Calu3 (cell line): ENCODE data around the gene PGR. TPM values are rescaled to one million over a fixed set of nuclear protein-coding genes. Genes with fewer than 3 reads are reported as not detected.

Experiments
- BruUV-seq: library from RNA; stranded (reverse); fragments of 400-500 nt; replicated peaks from 2 replicates; lab custom pipeline; 2021; lab: Mats Ljungman, UMichigan
- CTCF ChIA-PET: fragments of 300-600 bp; sonication (Branson Sonifier 250); formaldehyde crosslinking; loops from one replicate; lab custom pipeline; 2022; ENCODE audit warnings: antibody characterized with exemption; lab: Charles Lee
- DNase-seq: peaks from one replicate; pipeline ENCODE4 v3.0.0; 2022
- H3K27ac Mint-ChIP-seq: one replicate; pipeline ENCODE4 v1.8.0; 2022; ENCODE audit warnings: mixed read lengths; ENCODE audit not compliant: unreplicated experiment
- H3K27me3 Mint-ChIP-seq: one replicate; pipeline ENCODE4 v1.8.0; 2022; ENCODE audit warnings: mixed read lengths; ENCODE audit not compliant: unreplicated experiment
- H3K36me3 Mint-ChIP-seq: one replicate; pipeline ENCODE4 v1.8.0; 2022; ENCODE audit warnings: mild to moderate bottlenecking, moderate library complexity, mixed read lengths; ENCODE audit not compliant: insufficient read depth, unreplicated experiment
- H3K4me1 Mint-ChIP-seq: one replicate; pipeline ENCODE4 v1.8.0; 2022; ENCODE audit warnings: mild to moderate bottlenecking, low read depth, mixed read lengths; ENCODE audit not compliant: unreplicated experiment
- H3K4me3 Mint-ChIP-seq: one replicate; pipeline ENCODE4 v1.8.0; 2022; ENCODE audit warnings: mild to moderate bottlenecking, low read depth, moderate library complexity, mixed read lengths; ENCODE audit not compliant: unreplicated experiment
- H3K9me3 Mint-ChIP-seq: one replicate; pipeline ENCODE4 v1.8.0; 2022; ENCODE audit warnings: low read depth, mixed read lengths; ENCODE audit not compliant: unreplicated experiment
- CTCF ChIP-seq: fragments of 200-600 bp; IDR thresholded peaks from one replicate; pipeline ENCODE4 v1.8.0; 2022; ENCODE audit warnings: antibody characterized with exemption; ENCODE audit not compliant: unreplicated experiment
- intact Hi-C: fragments of 100-400 bp; cut with micrococcal nuclease; formaldehyde crosslinking; loops from one replicate; pipeline ENCODE4 v1.10.0; 2022; ENCODE audit not compliant: unreplicated experiment
- total RNA-seq: library from RNA; stranded (reverse); gene quantifications from 2 replicates; pipeline ENCODE4 v1.2.3, GENCODE V29; 2022

Gene PGR
- total RNA-seq, 1 experiment from 2014 or later, result not detected

- H3K4me3 Mint-ChIP-seq, result no peak overlapping the region
- CTCF ChIA-PET, result no interaction called here
- no peaks in the 10 kb centered on the region for H3K27me3 Mint-ChIP-seq
- H3K9me3 Mint-ChIP-seq, result no peaks in the 10 kb centered on the region
- no TSS peak for BruUV-seq
- no peak overlapping the region for H3K27ac Mint-ChIP-seq
- H3K36me3 Mint-ChIP-seq, result no peaks in the 10 kb centered on the region
- no peak for DNase-seq
- intact Hi-C loops, result loop anchor here (10.0 kb wide), 1 partner anchor 453 kb away; no protein-coding TSS in a partner anchor
- H3K4me1 Mint-ChIP-seq, result no peaks in the 10 kb centered on the region
- TF ChIP-seq CTCF, result no peak
Measured at GRCh38 chr11:100981196-100981824, 148.3 kb downstream of the PGR start.

- H3K36me3 Mint-ChIP-seq, result no peaks in the 10 kb centered on the region
- no peak for TF ChIP-seq CTCF
- intact Hi-C loops, result loop anchor here (10.0 kb wide), 1 partner anchor 455 kb away; no protein-coding TSS in a partner anchor
- no peaks in the 10 kb centered on the region for H3K4me1 Mint-ChIP-seq
- no TSS peak for BruUV-seq
- CTCF ChIA-PET, result no interaction called here
- DNase-seq, result no peak
- no peaks in the 10 kb centered on the region for H3K27me3 Mint-ChIP-seq
- H3K27ac Mint-ChIP-seq, result no peak overlapping the region
- H3K9me3 Mint-ChIP-seq, result no peaks in the 10 kb centered on the region
- no peak overlapping the region for H3K4me3 Mint-ChIP-seq
Measured at GRCh38 chr11:100980156-100980555, 149.5 kb downstream of the PGR start.
